ENCODE results near the gene PHF11.

PHF11 gene

DNA sequence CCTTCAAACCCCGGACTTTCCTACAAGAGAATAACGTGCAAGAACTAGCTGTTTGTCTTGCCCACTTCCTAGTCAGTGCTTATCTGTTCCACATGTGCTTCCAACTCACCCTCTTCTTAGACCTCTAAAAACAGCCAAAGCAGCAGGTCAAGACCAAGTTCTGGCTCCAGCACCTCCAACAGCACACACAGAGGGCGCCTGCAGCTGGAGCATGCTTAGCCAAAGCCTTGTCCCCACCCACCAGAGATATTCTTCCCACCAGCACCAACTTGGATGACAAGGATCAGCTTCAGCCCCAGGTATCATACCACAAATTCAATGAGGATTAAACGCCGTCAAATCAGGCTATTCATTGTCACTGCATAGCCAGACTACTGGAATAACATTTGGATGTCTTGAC is 71.7 kb downstream of the PHF11 start:
- TF ChIP-seq, protein P1, sequence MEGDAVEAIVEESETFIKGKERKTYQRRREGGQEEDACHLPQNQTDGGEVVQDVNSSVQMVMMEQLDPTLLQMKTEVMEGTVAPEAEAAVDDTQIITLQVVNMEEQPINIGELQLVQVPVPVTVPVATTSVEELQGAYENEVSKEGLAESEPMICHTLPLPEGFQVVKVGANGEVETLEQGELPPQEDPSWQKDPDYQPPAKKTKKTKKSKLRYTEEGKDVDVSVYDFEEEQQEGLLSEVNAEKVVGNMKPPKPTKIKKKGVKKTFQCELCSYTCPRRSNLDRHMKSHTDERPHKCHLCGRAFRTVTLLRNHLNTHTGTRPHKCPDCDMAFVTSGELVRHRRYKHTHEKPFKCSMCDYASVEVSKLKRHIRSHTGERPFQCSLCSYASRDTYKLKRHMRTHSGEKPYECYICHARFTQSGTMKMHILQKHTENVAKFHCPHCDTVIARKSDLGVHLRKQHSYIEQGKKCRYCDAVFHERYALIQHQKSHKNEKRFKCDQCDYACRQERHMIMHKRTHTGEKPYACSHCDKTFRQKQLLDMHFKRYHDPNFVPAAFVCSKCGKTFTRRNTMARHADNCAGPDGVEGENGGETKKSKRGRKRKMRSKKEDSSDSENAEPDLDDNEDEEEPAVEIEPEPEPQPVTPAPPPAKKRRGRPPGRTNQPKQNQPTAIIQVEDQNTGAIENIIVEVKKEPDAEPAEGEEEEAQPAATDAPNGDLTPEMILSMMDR (IDR thresholded peaks at IDR 0.05; ENCODE audit: control insufficient read depth, extremely low read depth, insufficient read depth): no peak
- no peak overlapping the region for H3K4me3 ChIP-seq (ENCODE audit: low read depth, low read length)
- no peak for DNase-seq (ENCODE audit: low read depth)

DNA sequence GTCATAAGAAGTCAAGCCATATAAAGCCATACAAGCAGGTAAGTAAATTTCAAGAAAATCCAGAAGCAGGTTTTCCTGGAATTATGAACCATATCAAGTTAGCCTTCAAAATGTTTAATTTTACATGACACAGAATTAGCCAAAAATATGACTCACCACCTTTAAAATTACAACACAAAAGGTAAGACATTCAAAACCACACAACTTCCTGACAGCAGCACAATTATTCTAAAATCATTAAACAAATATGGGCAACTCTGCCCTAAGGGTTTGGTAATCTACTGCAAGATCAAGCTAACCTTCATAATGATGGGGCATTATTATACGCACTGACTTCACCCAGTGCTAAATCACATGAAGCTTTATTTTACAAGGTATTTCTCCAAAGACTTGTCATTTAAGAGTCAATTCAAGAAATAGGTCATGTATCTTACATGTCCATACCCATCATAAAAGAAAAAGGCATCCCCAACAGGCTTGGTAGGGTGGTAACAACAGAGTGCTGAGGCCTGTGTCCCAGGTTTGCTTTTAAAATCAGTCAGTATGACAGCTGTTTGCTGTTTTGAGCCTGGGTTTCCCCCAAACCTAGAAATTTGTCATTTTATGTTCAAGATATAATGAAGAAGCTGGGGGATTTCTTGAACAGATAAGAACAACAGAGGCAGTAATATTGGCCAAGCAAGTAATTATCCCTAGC is 74.4 kb downstream of the PHF11 start:
- no peak overlapping the region for H3K4me3 ChIP-seq (ENCODE audit: low read depth, low read length)
- no peak for DNase-seq (ENCODE audit: low read depth)
- TF ChIP-seq, protein P1 (IDR thresholded peaks at IDR 0.05; ENCODE audit: control insufficient read depth, extremely low read depth, insufficient read depth): no peak

DNA sequence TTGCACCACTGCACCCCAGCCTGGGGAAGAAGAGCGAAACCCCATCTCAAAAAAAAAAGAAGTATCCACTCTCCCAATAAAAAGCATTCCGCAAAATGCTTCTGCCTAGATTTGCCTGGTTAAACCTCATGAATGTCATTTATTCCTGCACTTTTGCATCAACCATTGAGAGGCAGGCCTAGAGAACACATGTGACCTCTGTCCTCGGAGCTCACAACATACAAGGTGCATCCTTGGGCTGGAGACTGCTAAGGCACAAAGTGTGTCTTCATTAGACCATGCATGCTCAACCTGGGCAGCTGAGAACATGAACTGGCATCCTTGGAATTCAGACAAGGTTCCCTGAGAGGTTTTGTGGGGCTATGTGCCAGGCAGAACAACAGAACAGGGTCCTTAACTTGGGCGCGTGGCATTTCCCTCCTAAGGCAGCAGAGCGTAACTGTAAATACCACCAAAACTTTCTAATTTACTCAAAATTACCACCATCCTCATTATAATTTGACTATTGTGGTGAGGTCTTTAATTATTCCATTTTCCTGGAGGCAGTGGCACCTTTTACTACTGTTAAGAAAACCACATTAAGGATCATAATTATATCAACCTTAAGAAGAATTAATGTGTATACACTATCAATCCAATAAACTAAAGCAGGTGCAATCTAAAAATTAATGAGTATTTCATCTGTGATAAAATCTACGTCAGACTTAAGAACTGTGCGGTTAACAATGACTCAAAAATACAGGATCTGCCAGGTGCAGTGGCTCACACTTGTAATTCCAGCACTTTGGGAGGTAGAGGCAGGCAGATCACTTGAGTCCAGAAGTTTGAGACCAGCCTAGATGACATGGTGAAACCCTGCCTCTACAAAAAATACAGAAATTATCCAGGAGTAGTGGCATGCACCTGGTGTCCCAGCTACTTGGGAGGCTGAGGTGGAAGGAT is 75.8 kb downstream of the PHF11 start:
- TF ChIP-seq, protein P1 (IDR thresholded peaks at IDR 0.05; ENCODE audit: control insufficient read depth, extremely low read depth, insufficient read depth): no peak
- no peak for DNase-seq (ENCODE audit: low read depth)
- H3K4me3 ChIP-seq (ENCODE audit: low read depth, low read length): no peak overlapping the region
